ENCODE measurements around the gene DDX10. TPM values are rescaled to one million over a fixed set of nuclear protein-coding genes. Genes with fewer than 3 reads are reported as not detected.

DDX10 gene
- total and polyA plus RNA-seq, 2 of the 8 experiments (the other 6 are each of a cell fraction or from before 2014, with no cell fraction given): 49.2 to 52.2 TPM

DNA sequence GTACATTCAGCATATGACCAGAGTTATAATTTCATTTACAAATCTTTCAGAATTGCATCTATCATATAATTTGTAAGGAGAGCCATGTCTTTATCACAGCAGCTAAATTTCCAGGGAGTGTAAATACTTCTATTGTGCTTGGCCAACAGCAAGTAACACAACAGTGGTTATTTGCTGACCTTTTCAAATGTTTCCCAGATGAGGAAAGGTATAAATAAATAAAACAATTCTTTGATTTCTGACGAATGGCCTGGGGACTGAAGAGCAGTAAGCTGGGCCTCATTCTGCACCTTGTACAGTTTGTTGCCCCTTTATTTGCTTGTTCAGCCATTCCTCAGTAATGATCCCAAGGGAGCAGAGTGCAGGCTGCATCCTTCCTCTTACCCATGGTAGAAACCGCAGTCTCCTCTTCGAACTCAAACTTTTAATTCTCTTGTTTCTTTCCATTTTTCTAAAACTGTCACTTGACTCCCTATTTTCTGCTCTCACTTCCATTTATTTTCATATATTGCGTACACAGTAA is 132.8 kb downstream of the DDX10 start:
- Histone ChIP-seq H3K4me2 (ENCODE audit: insufficient read depth in 1 of 2, low read depth in 2 of 2, low read length in 2 of 2) (no peak overlapping the region), H3K14ac (ENCODE audit: insufficient read length) (no peak overlapping the region), H2BK15ac (ENCODE audit: low read length) (no peak overlapping the region), H2BK20ac (ENCODE audit: low read length) (no peak overlapping the region), H4K8ac (ENCODE audit: extremely low read depth, insufficient read depth, low read length) (no peak overlapping the region), H2BK5ac (ENCODE audit: low read depth, low read length) (no peak overlapping the region), H2BK120ac (replicated peaks; ENCODE audit: low read depth, low read length) (no peak overlapping the region), H3K18ac (ENCODE audit: extremely low read depth, low read length) (0 out of 2 replicates have a peak overlapping the region, but pooled peaks have one; percentile 39), H4K91ac (replicated peaks; ENCODE audit: insufficient read length, low read length) (no peak overlapping the region), H3K56ac (replicated peaks; ENCODE audit: insufficient read length, low read depth, low read length) (no peak overlapping the region), H3K4me3 (ENCODE audit: extremely low read depth in 1 of 4, insufficient read depth in 2 of 4, low read depth in 3 of 4, low read length in 4 of 4) (no peak overlapping the region), H3K9me3 (ENCODE audit: insufficient read depth in 2 of 2, low read depth in 1 of 2, low read length in 1 of 2) (no peaks in the 10 kb centered on the region), H4K20me1 (replicated peaks in 1 of 2; ENCODE audit: control insufficient read depth in 1 of 2, insufficient read depth in 2 of 2, low read length in 2 of 2) (no peaks in the 10 kb centered on the region), H3K9ac (replicated peaks in 1 of 4; ENCODE audit: extremely low read depth in 1 of 4, low read depth in 3 of 4, low read length in 3 of 4) (no peak overlapping the region), H3K27ac (ENCODE audit: low read depth, low read length) (no peak overlapping the region), H4K5ac (ENCODE audit: insufficient read length, low read depth, low read length) (no peak overlapping the region), H2AK5ac (ENCODE audit: low read depth, low read length) (no peak overlapping the region), H3K79me1 (ENCODE audit: low read depth, low read length) (no peaks in the 10 kb centered on the region; the same call in 1 of the 2 replicates), H3K4me1 (replicated peaks in 1 of 4; ENCODE audit: control insufficient read depth in 3 of 4, insufficient read depth in 4 of 4, low read length in 3 of 4) (peaks cover 0 to 9% (median under 1%) of the 10 kb centered on the region in 4 experiments; a peak in 3 of 7 replicates), H3K36me3 (ENCODE audit: control insufficient read depth in 2 of 4, insufficient read depth in 4 of 4, low read length in 3 of 4) (no peaks in the 10 kb centered on the region), H3K23ac (ENCODE audit: insufficient read length) (no peak overlapping the region), H3K4ac (replicated peaks; ENCODE audit: insufficient read length, low read depth, low read length) (no peak overlapping the region), H2BK12ac (ENCODE audit: low read depth, low read length) (no peak overlapping the region), H3K79me2 (ENCODE audit: control insufficient read depth in 1 of 2, insufficient read depth in 2 of 2, low read length in 2 of 2) (peaks cover 0 to 14% of the 10 kb centered on the region in 2 experiments; a peak in 2 of 4 replicates), H2AFZ (ENCODE audit: low read length) (no peak overlapping the region), H3K27me3 (replicated peaks in 1 of 4; ENCODE audit: control insufficient read depth in 3 of 4, extremely low read depth in 1 of 4, insufficient read depth in 3 of 4, low read length in 3 of 4) (no peaks in the 10 kb centered on the region), H3K23me2 (ENCODE audit: low read depth, low read length) (no peaks in the 10 kb centered on the region)
- FAIRE-seq (no peak), DNase-seq (ENCODE audit: low read depth in 1 of 2, low spot score in 2 of 2) (no peak)
- CTCF ChIA-PET (ENCODE audit: partially characterized antibody): interaction anchor here (1.3 kb wide), 1 partner anchor 10 kb away, joined by 4 read pairs; no protein-coding TSS in a partner anchor
- WGBS, 2 experiments (ENCODE audit: extremely low coverage in 1 of 2, insufficient coverage in 1 of 2, insufficient read length in 1 of 2, insufficient replicate concordance in 2 of 2, low coverage in 1 of 2, low lambda C conversion rate in 2 of 2, missing lambda C conversion rate in 1 of 2): 86% methylated on average over 4 of the region's 4 CpGs; no CpG with 5 or more reads in 1 of the 2 experiments
- POLR2A ChIA-PET (ENCODE audit: partially characterized antibody): no interaction called here
- no peak for TF ChIP-seq HDAC6 (IDR thresholded peaks at IDR 0.05; ENCODE audit: low read depth, low read length)

Measured in H1 (cell line).